Measurements from ENCODE around the gene NPM1.

GRCh38 chr5:171425596-171426244, 38.1 kb downstream of the NPM1 start:
- no peak for TF ChIP-seq ZNF354B (CRISPR knock-in tag; IDR thresholded peaks at IDR 0.05)
- no peak for TF ChIP-seq PHF21A (CRISPR knock-in tag; IDR thresholded peaks at IDR 0.05)
- no peak for TF ChIP-seq ZNF740 (CRISPR knock-in tag; IDR thresholded peaks at IDR 0.05)
- no peak for TF ChIP-seq NCOR1 (IDR thresholded peaks at IDR 0.05; ENCODE audit: borderline replicate concordance, low read length)
- TF ChIP-seq TCF7L2 (IDR thresholded peaks at IDR 0.05; ENCODE audit: low read depth, low read length): no peak
- TF ChIP-seq JUND (CRISPR knock-in tag; IDR thresholded peaks at IDR 0.05): no peak
- TF ChIP-seq ZNF207 (IDR thresholded peaks at IDR 0.05; ENCODE audit: borderline replicate concordance): no peak
- TF ChIP-seq DPF2 (CRISPR knock-in tag; IDR thresholded peaks at IDR 0.05; ENCODE audit: borderline replicate concordance, low read depth): no peak

Measured in HepG2 (cell line).